AG09319 (cell line): ENCODE results near the gene PAQR9.
A peak's percentile ranks its signal among the peaks of the same experiment; 100 is the strongest.

Source experiments
- DNase-seq: peaks from one replicate; pipeline ENCODE4 v3.0.0-alpha.2; 2010; ENCODE audit warnings: low read depth; ENCODE audit errors: extremely low read depth
- TF ChIP-seq, protein P1 (sequence below): IDR thresholded peaks from 2 replicates; pipeline ENCODE4 v1.5.1; 2011; ENCODE audit warnings: low read depth, mild to moderate bottlenecking, inconsistent platforms, low read length, moderate library complexity

Gene PAQR9

DNA sequence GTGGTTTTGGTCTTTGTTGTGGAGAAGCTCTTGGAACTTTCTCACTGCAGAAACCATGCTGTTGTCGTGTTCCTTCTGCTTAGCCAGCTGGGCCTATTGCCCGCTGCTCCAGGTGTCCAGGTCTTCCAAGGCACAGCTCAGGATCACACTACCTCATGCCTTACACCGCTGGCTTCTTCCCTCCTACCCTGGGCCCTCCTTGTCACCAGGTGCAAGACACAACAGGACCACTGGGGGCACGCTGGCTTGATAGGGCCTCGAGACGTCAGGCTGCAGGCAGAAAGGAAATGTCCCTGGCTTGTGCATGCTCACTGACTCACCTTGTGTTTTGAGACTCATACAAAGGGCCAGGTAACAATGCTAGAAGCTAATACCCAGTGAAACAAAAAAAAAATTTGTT lies 32.3 kb downstream of the PAQR9 start:
- DNase-seq, result no peak
- TF ChIP-seq, protein P1, sequence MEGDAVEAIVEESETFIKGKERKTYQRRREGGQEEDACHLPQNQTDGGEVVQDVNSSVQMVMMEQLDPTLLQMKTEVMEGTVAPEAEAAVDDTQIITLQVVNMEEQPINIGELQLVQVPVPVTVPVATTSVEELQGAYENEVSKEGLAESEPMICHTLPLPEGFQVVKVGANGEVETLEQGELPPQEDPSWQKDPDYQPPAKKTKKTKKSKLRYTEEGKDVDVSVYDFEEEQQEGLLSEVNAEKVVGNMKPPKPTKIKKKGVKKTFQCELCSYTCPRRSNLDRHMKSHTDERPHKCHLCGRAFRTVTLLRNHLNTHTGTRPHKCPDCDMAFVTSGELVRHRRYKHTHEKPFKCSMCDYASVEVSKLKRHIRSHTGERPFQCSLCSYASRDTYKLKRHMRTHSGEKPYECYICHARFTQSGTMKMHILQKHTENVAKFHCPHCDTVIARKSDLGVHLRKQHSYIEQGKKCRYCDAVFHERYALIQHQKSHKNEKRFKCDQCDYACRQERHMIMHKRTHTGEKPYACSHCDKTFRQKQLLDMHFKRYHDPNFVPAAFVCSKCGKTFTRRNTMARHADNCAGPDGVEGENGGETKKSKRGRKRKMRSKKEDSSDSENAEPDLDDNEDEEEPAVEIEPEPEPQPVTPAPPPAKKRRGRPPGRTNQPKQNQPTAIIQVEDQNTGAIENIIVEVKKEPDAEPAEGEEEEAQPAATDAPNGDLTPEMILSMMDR, result no peak

DNA sequence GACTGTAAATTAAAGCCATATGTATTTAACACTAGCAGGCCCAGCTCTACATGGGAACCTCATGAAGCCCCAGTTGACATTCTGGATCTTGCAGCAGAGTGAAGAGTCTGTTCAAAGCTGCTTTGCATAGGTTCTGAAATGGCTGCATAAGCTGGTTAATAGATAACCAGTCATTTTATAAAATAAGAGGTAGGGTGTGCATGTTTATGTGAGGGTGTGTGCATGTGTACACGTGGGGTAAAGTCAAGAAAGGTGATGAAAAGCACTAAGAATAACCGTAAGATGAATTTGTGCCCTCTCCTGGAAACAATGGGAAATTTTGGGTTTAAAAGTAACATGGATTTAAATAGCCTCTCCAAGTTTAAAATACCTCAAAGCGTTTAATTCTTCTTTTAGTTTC lies 33.0 kb downstream of the PAQR9 start:
- no peak for DNase-seq
- TF ChIP-seq, protein P1, result no peak; the same call in 1 of the 2 replicates

DNA sequence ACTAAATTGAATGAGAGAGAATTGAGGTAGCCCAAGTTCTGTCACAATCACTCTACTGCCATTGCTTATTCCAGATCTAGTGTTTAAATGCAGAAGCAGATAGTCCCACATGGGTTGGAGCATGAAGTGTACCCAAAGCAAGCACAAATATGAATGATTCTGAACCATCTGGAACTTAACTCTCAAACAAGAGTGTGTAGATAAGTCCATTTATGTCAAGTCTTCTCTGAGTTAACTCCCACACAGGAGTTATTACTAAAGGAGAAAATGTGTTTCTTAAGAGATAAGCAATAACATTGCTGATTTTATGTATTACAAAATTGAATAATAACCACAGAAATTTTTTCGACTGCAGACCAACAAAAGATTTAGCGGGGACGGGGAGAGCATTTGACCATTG lies 33.6 kb downstream of the PAQR9 start:
- TF ChIP-seq, protein P1, result no peak
- DNase-seq, result no peak

DNA sequence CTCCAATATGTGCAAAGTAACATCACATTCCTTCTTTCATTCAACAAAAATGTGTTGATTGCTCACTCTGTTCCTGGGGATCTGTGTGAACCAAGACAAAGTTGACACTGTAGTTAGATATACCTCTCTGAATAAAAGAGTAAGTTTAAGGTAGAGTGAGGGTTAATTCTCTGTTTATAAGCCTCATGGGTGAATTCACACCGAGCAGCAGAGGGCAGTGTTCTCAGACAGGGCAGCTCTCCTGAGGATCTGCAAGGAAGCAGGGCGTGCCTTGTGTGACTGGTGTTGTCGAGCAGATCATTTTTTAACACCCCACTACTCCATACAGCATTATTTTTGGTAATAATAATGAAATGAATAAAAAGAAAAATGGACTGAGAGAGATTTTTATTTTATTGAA lies 34.4 kb downstream of the PAQR9 start:
- peak; percentile 2 for DNase-seq
- TF ChIP-seq, protein P1, result peak; percentile 43

DNA sequence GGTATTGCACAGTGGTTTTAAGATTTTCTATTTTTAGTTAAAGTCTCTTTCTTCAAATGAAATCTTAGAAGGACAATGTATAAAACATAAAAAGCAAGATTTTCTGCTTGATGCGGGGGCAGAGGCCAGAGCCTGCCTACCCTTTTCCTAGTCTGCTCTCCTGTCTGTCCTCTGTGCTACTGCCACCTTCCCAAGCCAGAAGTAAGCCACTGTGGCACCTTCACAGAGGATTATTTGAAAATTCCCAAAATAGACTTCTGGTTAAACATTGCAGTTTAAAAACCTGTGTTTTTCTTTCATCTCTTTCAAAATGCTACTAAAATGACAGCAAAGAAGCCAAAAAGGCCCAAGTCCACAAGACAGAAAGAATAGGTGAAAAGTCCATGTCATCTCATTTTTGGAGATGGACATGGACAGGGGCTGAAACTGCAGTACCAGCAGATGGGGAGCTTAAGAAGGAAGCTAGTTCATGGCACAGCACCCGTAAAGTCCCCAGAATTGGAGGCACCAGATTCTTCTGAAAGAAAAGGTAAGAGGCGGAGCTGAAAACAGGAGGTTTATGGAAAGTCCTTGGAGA lies 37.0 kb downstream of the PAQR9 start:
- DNase-seq, result no peak
- TF ChIP-seq, protein P1, result no peak

DNA sequence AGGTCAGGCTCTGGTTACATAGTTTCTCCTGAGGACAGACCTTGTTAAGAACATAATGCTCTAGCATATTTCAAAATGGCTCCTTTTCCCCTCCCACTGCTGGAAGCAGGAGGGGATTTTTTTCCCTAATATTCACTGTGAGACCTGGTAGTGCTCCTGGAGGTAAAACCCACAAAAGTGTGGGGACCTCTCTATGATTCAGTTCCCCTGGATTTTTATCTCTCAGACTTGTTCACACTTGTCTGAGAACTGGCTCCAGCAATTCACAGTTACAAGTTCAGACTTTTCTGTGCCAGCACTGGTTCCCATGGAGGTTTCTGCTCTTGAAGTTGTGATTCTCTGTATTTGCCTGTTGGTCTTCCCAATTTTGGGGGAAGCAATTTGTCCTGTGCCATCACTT lies 38.3 kb downstream of the PAQR9 start:
- no peak for DNase-seq
- TF ChIP-seq, protein P1, result no peak

DNA sequence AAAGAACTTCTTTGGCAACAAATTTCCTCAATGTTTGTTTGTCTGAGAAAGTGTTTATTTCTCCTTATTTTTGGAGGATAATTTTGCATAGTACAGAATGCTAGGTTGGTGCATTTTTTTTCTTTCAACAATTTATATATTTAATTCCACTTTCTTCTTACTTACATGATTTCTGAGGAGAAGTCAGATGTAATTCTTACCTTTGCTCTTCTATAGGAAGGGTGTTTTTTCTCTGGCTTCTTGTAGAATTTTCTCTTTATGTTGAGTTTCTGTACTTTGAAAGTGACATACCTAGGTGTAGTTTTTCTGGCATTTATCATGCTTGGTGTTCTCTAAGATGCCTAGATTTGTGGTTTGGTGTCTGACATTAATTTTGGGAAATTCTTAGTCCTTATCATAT lies 39.8 kb downstream of the PAQR9 start:
- TF ChIP-seq, protein P1, result no peak
- no peak for DNase-seq
